ENCODE measurements around the gene MLLT10.

DNA sequence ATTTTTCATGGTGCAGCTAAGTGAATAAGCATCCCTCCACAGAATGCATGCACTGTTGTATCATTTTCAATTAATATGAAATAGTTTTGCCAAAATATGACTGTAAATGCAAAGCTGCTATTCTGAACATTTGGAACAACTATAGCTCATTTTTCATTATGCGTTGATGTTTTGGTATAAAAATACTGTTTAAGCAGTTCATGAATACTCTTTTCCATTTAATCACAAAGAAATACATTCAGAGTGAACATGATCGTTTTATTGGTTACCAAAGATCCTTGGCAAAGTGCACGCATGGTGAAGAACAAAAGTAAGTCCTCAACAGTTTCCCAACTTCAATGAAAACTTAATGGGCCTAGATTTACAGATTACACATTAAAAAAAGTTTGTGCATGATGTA lies 41.6 kb upstream of the MLLT10 start:
- TF ChIP-seq, protein P1, sequence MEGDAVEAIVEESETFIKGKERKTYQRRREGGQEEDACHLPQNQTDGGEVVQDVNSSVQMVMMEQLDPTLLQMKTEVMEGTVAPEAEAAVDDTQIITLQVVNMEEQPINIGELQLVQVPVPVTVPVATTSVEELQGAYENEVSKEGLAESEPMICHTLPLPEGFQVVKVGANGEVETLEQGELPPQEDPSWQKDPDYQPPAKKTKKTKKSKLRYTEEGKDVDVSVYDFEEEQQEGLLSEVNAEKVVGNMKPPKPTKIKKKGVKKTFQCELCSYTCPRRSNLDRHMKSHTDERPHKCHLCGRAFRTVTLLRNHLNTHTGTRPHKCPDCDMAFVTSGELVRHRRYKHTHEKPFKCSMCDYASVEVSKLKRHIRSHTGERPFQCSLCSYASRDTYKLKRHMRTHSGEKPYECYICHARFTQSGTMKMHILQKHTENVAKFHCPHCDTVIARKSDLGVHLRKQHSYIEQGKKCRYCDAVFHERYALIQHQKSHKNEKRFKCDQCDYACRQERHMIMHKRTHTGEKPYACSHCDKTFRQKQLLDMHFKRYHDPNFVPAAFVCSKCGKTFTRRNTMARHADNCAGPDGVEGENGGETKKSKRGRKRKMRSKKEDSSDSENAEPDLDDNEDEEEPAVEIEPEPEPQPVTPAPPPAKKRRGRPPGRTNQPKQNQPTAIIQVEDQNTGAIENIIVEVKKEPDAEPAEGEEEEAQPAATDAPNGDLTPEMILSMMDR (IDR thresholded peaks at IDR 0.05): no peak
- no peak for TF ChIP-seq POLR2A (IDR thresholded peaks at IDR 0.05)
- TF ChIP-seq POLR2AphosphoS5 (IDR thresholded peaks at IDR 0.05): no peak
